T1000 (cell line): ENCODE data around the gene ALAD.

Experiments used
- DNase-seq: peaks from one replicate; lab custom pipeline; 2025; ENCODE audit warnings: mixed read lengths; lab: John Stamatoyannopoulos, UW

The ALAD gene

GRCh38 chr9:113349066-113349444 is 52.0 kb downstream of the ALAD start:
- no peak for DNase-seq

DNA sequence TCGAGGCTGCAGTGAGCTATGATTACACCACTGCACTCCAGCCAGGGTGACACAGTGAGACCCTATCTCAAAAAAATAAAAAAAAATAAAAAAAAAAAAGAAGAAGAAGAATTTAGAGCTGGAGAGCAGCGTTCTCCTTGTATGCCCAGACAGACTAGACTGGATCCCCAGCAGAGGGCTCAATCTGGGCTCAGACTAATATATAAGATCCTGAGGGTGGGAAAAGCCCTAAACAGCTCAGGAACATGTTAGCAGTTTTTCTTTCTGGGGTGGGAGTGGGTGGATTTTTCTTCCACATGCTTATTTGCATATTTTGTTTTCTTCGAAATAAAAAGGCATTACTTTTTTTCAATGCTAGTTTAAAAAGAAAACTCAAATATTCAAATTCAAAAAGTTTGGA is 52.6 kb downstream of the ALAD start:
- DNase-seq = no peak

GRCh38 chr9:113345671-113346070 is 55.4 kb downstream of the ALAD start:
- DNase-seq = no peak

DNA sequence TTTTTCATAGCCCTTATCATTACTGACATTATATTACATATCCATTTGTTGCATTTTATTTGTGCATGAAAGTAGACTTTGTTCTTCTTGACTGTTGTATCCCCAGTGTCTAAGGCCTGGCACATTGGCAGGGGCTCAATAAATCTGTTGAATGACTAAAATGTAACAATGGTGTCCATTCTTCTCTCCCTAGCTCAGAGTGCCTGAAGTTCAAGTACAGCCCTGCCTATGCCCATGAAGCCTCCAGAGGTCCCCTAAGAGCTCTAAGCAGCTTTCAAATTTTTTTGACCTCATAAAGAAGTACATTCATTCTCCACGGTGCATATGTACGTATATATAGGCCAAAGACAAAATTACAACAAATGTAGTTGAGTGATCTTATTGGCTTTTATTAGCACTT is 55.9 kb downstream of the ALAD start:
- DNase-seq = no peak

GRCh38 chr9:113343732-113344231 is 57.3 kb downstream of the ALAD start:
- DNase-seq = no peak

GRCh38 chr9:113341712-113342410 is 59.2 kb downstream of the ALAD start:
- DNase-seq = no peak

GRCh38 chr9:113340011-113340699 is 60.9 kb downstream of the ALAD start, which contains the start of gene WDR31:
Gene WDR31, minus strand, starts transcription at chr9:113340275. Its CDS starts 8,253 bp downstream, at chr9:113332022.
- DNase-seq = peak; percentile 75

GRCh38 chr9:113337714-113338113 is 63.4 kb downstream of the ALAD start:
- DNase-seq = no peak
